Limb (tissue), 2 donors: ENCODE data around the gene ZNF32.
"Not testable (repeated sequence)": the region's sequence is repeated elsewhere in the genome, so short reads cannot be mapped to it uniquely, and the experiment has no call there.

ENCODE experiments used
- DNase-seq, 2 donors: peaks; one replicate each; pipeline ENCODE4 v3.0.0-alpha.2; 2016; ENCODE audit errors: extremely low spot score in 2 of 2

ZNF32 gene

GRCh38 chr10:43628956-43629355 is 19.7 kb downstream of the ZNF32 start:
- DNase-seq: no peak

GRCh38 chr10:43627942-43628341 is 20.7 kb downstream of the ZNF32 start:
- DNase-seq: no peak

- no peak for DNase-seq
Measured at GRCh38 chr10:43623351-43623750, 25.3 kb downstream of the ZNF32 start.

- no peak for DNase-seq
Measured at GRCh38 chr10:43622038-43622437, 26.6 kb downstream of the ZNF32 start.

- no peak for DNase-seq
Measured at GRCh38 chr10:43619368-43619767, 29.3 kb downstream of the ZNF32 start.

- DNase-seq: no peak
Measured at GRCh38 chr10:43616697-43617370, 31.8 kb downstream of the ZNF32 start.

GRCh38 chr10:43610636-43611035 is 38.0 kb downstream of the ZNF32 start:
- DNase-seq: no peak

GRCh38 chr10:43607199-43607573 is 41.5 kb downstream of the ZNF32 start:
- no peak for DNase-seq

GRCh38 chr10:43606323-43607198 is 42.1 kb downstream of the ZNF32 start, which contains the start of gene ZNF485:
Gene ZNF485 (plus strand): TSS chr10:43606438. CDS start chr10:43607051, 613 bp downstream.
- DNase-seq: peak; percentile 80 to 86

GRCh38 chr10:43605850-43606322 is 42.8 kb downstream of the ZNF32 start:
- DNase-seq: no peak

GRCh38 chr10:43601576-43601975 is 47.1 kb downstream of the ZNF32 start:
- DNase-seq: not testable (repeated sequence)

GRCh38 chr10:43599333-43599732 is 49.3 kb downstream of the ZNF32 start:
- DNase-seq: no peak

- no peak for DNase-seq
Measured at GRCh38 chr10:43598446-43598845, 50.2 kb downstream of the ZNF32 start.

GRCh38 chr10:43596546-43596945 is 52.1 kb downstream of the ZNF32 start:
- DNase-seq: no peak

GRCh38 chr10:43595739-43596298 is 52.9 kb downstream of the ZNF32 start:
- DNase-seq: no peak

- DNase-seq: peak in 1 of 2 donors; percentile 33
Measured at GRCh38 chr10:43594944-43595589, 53.6 kb downstream of the ZNF32 start.
